HG03025 (cell line): ENCODE results near the gene NECTIN3.

Experiments used
- ATAC-seq: cut with Tn5 transposase; IDR thresholded peaks from one replicate; pipeline ENCODE4 v1.9.1; 2021; ENCODE audit warnings: mild to moderate bottlenecking, moderate library complexity; ENCODE audit not compliant: unreplicated experiment, low FRiP score

The NECTIN3 gene

GRCh38 chr3:111194048-111194447 lies 122.4 kb downstream of the NECTIN3 start:
- peak; percentile 56 for ATAC-seq

GRCh38 chr3:111197485-111197884 lies 125.9 kb downstream of the NECTIN3 start:
- no peak for ATAC-seq

DNA sequence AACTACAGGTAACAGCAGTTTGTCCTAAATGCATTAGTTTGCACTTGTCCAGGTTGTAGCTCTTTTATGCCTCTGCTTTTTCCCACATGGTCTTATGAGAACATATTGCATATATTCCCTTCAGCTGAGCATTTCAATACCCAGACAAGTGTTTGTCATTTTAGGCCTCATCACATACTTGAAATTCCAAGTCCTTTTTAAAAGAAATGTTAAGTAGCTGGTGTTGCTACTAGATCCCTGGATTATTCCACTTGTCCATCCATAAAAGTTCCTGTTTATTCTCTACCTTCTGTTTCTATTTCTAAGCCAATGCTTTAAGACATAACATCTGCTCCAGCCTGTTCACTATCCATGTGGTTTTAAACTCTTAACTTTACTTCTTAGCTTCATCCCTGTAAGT lies 128.4 kb downstream of the NECTIN3 start:
- ATAC-seq, result no peak

GRCh38 chr3:111210003-111210711 lies 138.5 kb downstream of the NECTIN3 start:
- no peak for ATAC-seq

DNA sequence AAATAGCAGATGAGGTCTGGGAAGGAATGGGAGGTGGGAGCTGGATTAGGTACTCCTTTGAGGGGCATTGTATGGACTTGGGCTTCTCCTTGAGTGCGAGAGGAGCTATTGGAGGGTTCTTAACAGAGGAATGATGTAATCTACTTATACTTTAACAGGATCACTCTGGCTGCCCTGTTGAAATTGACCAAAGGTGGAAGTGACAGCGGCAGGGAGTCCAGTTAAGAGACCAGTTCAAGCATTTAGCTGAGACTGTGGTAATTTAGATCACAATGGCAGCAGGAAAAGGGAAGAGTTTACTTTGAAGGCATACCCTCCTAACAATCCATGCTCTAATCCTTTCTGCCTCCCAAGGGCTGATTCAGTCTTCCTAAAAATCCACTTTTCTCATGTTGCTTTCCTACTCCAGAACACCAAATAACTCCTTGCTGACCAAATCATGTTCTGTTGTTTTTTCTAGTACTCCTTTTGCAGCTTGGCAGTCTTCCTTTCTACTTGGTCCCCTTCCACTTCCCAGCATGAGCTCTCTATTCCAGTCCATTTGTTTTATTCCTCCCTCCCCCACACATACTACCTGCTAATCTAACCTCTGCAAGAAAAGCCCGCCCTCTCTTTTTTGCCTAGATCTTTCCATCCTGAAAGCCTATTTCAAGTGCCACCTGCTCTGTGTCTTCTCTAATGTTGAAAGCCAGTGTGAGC lies 139.4 kb downstream of the NECTIN3 start:
- no peak for ATAC-seq

- no peak for ATAC-seq
These were observed 140.9 kb downstream of the NECTIN3 start for GRCh38 chr3:111212511-111212910.

DNA sequence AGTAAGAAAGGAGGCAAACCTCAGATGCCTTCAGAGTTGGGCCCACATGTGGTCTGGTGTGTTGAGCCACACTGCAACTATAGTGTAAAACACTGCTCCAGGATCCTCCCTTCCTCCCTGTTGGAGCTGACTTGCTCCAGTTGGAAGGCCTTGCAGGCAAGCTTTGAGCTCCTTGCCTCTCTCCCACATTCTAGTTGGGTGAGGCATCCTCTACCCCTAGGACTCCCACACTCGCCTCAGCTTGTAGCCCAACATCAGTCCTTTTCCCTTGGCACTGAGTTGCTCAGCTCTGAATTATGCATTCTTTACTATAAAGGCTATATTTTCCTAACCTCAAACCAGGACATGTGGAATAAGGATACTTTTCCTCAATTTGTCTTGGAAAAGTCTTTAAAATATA lies 143.9 kb downstream of the NECTIN3 start:
- ATAC-seq, result no peak

GRCh38 chr3:111218615-111219014 lies 147.0 kb downstream of the NECTIN3 start:
- no peak for ATAC-seq

GRCh38 chr3:111227216-111227615 lies 155.6 kb downstream of the NECTIN3 start:
- no peak for ATAC-seq

DNA sequence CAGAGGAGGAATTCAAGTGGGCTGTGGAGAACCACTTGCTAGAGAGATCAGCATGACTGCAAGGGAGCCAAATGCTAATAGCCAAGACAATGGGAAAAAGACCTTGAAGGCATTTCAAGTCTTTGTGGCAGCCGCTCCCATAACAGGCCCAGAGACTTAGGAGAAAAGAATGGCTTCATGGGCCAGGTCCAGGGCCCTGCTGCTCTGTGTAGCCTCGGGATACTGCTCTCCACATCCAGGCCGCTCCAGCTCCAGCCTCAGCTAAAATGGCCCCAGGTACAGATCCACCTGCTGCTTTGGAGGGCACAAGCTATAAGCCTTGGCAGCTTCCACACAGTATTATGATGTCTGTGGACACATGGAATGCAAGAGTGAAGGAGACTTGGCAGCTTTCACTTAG lies 157.7 kb downstream of the NECTIN3 start:
- ATAC-seq, result no peak

DNA sequence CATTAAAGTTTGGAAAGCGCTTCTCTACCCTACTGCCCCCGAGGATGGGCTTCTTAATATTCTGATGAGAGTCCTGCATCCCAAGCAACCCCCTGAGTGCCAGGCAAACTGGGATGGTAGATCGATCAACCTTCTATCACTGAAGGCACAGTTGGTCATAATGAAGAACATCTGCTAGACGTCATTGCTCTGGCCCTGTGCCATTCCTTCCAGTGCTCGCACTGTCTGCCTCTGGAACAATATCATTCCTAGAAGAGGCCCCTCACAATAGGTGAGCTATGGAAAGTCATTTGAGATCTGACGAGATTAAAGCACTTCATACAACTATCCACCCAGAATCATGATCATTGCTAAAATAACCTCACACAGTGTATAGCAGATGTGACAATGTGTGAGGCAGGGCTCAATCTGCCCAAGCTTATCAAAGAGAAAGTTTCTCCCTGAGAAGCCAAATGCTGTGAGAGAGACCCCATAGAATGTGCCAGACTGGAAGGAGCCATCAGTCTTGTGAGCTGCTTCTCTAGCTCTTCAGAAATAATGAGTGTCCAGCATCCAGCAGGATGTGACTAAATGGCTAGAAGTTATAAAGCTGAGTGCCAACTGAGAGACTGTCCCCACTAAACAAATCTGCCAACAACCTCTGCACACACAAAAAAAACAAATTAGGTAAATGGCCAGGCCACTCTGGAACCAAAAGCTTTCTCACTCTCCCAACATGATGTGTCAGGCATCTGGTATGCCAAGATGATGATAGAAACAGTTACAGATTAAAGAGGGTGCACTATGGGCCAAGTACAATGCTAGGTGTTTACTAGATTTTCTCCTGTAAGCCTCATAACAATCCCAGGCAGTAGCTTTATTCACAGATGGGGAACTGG lies 165.5 kb downstream of the NECTIN3 start:
- no peak for ATAC-seq

- no peak for ATAC-seq
These were observed 166.3 kb downstream of the NECTIN3 start for GRCh38 chr3:111237946-111238345.

GRCh38 chr3:111238885-111239284 lies 167.3 kb downstream of the NECTIN3 start:
- peak; percentile 68 for ATAC-seq

DNA sequence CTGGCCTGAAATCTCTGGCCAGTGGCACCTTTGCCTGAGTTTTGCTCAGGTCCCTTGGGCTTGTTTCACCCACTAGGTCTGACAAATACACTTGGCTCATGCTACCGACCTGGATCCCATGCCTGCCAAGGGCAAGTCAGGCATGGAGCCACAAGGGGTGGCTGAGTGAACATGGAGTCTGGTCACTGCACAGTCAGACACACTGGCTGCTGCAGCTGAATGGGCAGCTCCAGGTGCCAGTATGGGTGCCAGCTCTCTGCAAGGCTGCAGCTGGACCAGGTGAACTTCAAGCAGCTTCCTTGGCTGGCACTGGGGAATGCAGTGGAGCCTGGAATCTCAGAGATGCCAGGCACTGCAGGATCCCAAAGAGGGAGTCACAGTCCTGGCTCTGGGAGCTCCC lies 170.3 kb downstream of the NECTIN3 start:
- ATAC-seq, result no peak
